ENCODE measurements around the gene CD3G.

- TF ChIP-seq CTCF (IDR thresholded peaks at IDR 0.05) (no peak), POLR2A (IDR thresholded peaks at IDR 0.05) (no peak)
Measured at GRCh38 chr11:118379497-118379896, 35.4 kb downstream of the CD3G start.

All from lower leg skin (tissue), 3 donors.